ENCODE data around the gene JARID2. TPM values are rescaled to one million over a fixed set of nuclear protein-coding genes. Genes with fewer than 3 reads are reported as not detected.

Gene JARID2
- total and polyA plus RNA-seq, 10 of the 15 experiments (the other 5 are each of a cell fraction or from before 2014, with no cell fraction given) = 4.2 to 21.6 (median 11.7) TPM

GRCh38 chr6:15242937-15243614, 2.8 kb upstream of the JARID2 start:
- H3K79me2 ChIP-seq (ENCODE audit: control insufficient read depth, insufficient read depth, low read length) = peaks cover 25% of the 10 kb centered on the region
- SMC1A ChIA-PET (ENCODE audit: uncharacterized antibody, unreplicated experiment) = interaction anchor here (0.5 to 2.7 kb wide), 7 partner anchors 10 to 366 kb away, joined by 3 to 6 read pairs (median 3); no protein-coding TSS in a partner anchor
- BruUV-seq (replicated peaks) = no TSS peak
- FAIRE-seq (no peak), DNase-seq (ENCODE audit: low read depth, low spot score) (no peak), ATAC-seq (no peak)
- no peak overlapping the region for H3K4me3 ChIP-seq
- CTCF ChIA-PET = no interaction called here
- RAD21 ChIA-PET (ENCODE audit: unreplicated experiment) = interaction anchor here (0.7 to 1.3 kb wide), 6 partner anchors 12 to 224 kb away, joined by 3 to 4 read pairs (median 3); no protein-coding TSS in a partner anchor
- in situ Hi-C loops (cut with MboI) (no loop called here), intact Hi-C loops (cut with micrococcal nuclease; ENCODE audit: unreplicated experiment) (loop anchor here (10.0 kb wide), 2 partner anchors 328 to 382 kb away; no protein-coding TSS in a partner anchor)
- no peak overlapping the region for H3K9ac ChIP-seq (ENCODE audit: control insufficient read depth, insufficient read depth, low read length)
- no peak for TF ChIP-seq EGR1 (IDR thresholded peaks at IDR 0.05; ENCODE audit: borderline replicate concordance in 1 of 2, low read depth in 2 of 2, low read length in 2 of 2)
- no peak for TF ChIP-seq TBL1XR1 (IDR thresholded peaks at IDR 0.05; ENCODE audit: low read depth, low read length)
- no peak for TF ChIP-seq PAX8 (IDR thresholded peaks at IDR 0.05)
- no peak for TF ChIP-seq NFYA (IDR thresholded peaks at IDR 0.05; ENCODE audit: borderline replicate concordance, low read depth, low read length)
- no peak for TF ChIP-seq ATF3 (IDR thresholded peaks at IDR 0.05; ENCODE audit: borderline replicate concordance, extremely low read depth, low read depth, low read length)
- TF ChIP-seq BCL11A (IDR thresholded peaks at IDR 0.05; ENCODE audit: low read depth, low read length) = no peak
- TF ChIP-seq CHD1 (IDR thresholded peaks at IDR 0.05; ENCODE audit: low read depth, low read length) = no peak
- TF ChIP-seq, protein P1, sequence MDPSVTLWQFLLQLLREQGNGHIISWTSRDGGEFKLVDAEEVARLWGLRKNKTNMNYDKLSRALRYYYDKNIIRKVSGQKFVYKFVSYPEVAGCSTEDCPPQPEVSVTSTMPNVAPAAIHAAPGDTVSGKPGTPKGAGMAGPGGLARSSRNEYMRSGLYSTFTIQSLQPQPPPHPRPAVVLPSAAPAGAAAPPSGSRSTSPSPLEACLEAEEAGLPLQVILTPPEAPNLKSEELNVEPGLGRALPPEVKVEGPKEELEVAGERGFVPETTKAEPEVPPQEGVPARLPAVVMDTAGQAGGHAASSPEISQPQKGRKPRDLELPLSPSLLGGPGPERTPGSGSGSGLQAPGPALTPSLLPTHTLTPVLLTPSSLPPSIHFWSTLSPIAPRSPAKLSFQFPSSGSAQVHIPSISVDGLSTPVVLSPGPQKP (IDR thresholded peaks at IDR 0.05; ENCODE audit: low read depth, low read length) = no peak
- no peak for TF ChIP-seq MTA2 (IDR thresholded peaks at IDR 0.05; ENCODE audit: low read depth)
- TF ChIP-seq FOXM1 (IDR thresholded peaks at IDR 0.05; ENCODE audit: low read depth, low read length) = no peak
- no peak for TF ChIP-seq CREM (IDR thresholded peaks at IDR 0.05; ENCODE audit: low read depth)
- no peak for TF ChIP-seq TCF7 (IDR thresholded peaks at IDR 0.05; ENCODE audit: borderline replicate concordance)
- no peak for TF ChIP-seq SIN3A (IDR thresholded peaks at IDR 0.05; ENCODE audit: low read depth, low read length)
- TF ChIP-seq TCF3 (IDR thresholded peaks at IDR 0.05; ENCODE audit: borderline replicate concordance, insufficient read depth, low read depth, low read length) = no peak
- TF ChIP-seq EED (IDR thresholded peaks at IDR 0.05; ENCODE audit: low read depth) = no peak
- no peak for TF ChIP-seq IRF5 (IDR thresholded peaks at IDR 0.05; ENCODE audit: borderline replicate concordance)
- no peak for TF ChIP-seq LARP7 (IDR thresholded peaks at IDR 0.05)
- no peak for TF ChIP-seq E2F4 (IDR thresholded peaks at IDR 0.05; ENCODE audit: low read depth, low read length)
- TF ChIP-seq NFYB (IDR thresholded peaks at IDR 0.05; ENCODE audit: insufficient read depth, low read depth, low read length) = no peak
- H3K9me3 ChIP-seq (replicated peaks; ENCODE audit: control insufficient read depth, insufficient read depth, low read length) = no peaks in the 10 kb centered on the region
- H3K27me3 ChIP-seq (replicated peaks in 1 of 2; ENCODE audit: control insufficient read depth in 2 of 2, insufficient read depth in 2 of 2, low read length in 1 of 2) = no peaks in the 10 kb centered on the region
- no peaks in the 10 kb centered on the region for H3K36me3 ChIP-seq (ENCODE audit: control insufficient read depth in 2 of 2, insufficient read depth in 2 of 2, low read length in 1 of 2)
- no peak overlapping the region for H2AFZ ChIP-seq (ENCODE audit: control insufficient read depth, low read depth, low read length)
- H3K4me1 ChIP-seq (ENCODE audit: control insufficient read depth, insufficient read depth, low read length) = no peaks in the 10 kb centered on the region
- H4K20me1 ChIP-seq (ENCODE audit: control insufficient read depth, insufficient read depth) = no peaks in the 10 kb centered on the region
- no peak overlapping the region for H3K27ac ChIP-seq (ENCODE audit: control insufficient read depth, insufficient read depth)
- POLR2A ChIA-PET = interaction anchor here (0.6 to 0.7 kb wide), 5 partner anchors 12 to 901 kb away, joined by 3 to 6 read pairs (median 5); no protein-coding TSS in a partner anchor
- 100% methylated on average over 1 of the region's 1 CpG for WGBS (ENCODE audit: insufficient coverage, insufficient replicate concordance, low lambda C conversion rate, missing lambda C conversion rate)
- H3K4me2 ChIP-seq (ENCODE audit: control insufficient read depth, insufficient read depth) = no peak overlapping the region
